GM12873 (cell line): ENCODE measurements around the gene CCDC92.

ENCODE experiments used
- TF ChIP-seq, protein P1 (sequence below): IDR thresholded peaks from 2 replicates; pipeline ENCODE4 v1.5.1; 2012; ENCODE audit warnings: low read depth, mild to moderate bottlenecking, moderate library complexity, low read length, control low read depth; ENCODE audit not compliant: insufficient read depth; ENCODE audit errors: missing control alignments

Gene CCDC92

DNA sequence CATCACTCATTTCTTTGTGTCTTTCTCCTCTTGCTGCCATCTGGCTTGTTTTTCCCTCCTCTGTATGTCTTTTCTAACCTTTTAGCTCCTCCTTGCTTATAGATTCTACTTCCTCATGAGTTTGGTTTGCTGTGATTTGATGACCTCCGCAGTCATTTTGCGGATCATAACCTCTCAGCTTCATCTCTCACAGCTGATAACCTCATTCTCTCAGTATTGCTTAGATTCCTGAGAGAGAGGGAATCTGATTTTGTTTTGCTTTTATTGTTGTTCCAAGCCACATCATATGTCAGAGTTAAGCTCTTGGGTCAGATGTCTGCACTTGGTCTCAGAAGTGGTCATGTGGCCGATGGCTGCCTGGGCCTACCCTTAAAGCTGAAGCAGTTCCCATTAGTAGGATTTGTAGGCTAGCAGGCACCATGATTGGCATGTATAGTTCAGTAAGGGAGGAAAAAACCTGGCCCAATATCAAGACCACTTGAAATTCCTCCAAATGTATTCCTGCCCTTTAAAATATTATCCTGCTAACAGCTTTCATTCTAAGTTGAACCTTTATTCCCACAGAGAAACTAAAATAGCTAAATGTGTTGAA lies 13.8 kb upstream of the CCDC92 start:
- TF ChIP-seq, protein P1, sequence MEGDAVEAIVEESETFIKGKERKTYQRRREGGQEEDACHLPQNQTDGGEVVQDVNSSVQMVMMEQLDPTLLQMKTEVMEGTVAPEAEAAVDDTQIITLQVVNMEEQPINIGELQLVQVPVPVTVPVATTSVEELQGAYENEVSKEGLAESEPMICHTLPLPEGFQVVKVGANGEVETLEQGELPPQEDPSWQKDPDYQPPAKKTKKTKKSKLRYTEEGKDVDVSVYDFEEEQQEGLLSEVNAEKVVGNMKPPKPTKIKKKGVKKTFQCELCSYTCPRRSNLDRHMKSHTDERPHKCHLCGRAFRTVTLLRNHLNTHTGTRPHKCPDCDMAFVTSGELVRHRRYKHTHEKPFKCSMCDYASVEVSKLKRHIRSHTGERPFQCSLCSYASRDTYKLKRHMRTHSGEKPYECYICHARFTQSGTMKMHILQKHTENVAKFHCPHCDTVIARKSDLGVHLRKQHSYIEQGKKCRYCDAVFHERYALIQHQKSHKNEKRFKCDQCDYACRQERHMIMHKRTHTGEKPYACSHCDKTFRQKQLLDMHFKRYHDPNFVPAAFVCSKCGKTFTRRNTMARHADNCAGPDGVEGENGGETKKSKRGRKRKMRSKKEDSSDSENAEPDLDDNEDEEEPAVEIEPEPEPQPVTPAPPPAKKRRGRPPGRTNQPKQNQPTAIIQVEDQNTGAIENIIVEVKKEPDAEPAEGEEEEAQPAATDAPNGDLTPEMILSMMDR, result no peak

DNA sequence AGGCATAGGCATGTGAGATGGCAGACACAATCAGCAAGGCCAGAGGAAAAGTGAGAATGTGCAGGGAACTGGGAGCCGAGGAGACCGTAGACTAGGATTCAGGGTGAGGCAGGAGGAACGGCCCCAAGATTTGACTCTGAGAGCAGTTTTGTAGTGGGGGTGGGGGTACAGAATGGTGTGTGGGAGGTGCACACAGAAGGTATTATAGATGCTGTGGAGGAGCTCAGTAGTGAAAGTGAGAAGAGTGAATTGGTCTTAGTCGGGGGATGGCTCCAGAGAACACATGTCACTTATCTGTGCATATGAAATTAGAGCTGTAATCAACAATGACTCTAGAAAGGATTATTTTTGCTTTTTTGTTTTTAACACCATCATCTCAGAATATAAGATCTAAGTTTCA lies 12.3 kb upstream of the CCDC92 start:
- TF ChIP-seq, protein P1, result no peak

DNA sequence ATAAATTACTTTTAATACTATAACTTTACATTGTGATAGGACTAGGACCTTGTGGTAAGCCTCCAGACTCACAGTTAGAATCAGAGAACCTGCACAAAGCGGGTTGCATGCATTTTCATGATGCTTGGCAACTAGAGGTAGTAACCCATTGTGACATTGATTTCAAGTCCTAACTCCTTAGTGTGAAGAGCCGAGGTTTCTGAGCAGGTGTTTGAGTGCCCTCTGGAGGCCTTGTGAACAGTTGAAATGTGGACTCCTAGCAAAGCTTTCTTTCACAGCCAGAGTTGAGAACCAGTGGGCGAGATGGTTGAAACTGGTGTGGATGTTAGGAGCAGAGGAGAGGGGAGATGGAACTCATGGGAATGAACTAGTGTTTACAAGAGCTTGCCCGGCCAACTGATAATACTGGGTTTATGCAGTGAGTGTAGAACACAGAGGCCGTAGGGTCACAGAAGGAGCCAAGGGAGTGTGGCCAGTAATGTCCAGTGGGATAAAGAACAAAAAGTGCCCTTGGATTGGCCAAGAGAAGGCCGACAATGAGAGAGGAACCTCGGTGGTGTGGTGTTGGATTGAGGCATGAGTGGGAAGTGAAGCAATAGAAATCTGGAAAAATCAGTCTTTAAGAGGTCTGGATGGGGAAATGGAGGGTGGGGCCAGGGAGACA lies 11.3 kb upstream of the CCDC92 start:
- TF ChIP-seq, protein P1, result peak; percentile 80

DNA sequence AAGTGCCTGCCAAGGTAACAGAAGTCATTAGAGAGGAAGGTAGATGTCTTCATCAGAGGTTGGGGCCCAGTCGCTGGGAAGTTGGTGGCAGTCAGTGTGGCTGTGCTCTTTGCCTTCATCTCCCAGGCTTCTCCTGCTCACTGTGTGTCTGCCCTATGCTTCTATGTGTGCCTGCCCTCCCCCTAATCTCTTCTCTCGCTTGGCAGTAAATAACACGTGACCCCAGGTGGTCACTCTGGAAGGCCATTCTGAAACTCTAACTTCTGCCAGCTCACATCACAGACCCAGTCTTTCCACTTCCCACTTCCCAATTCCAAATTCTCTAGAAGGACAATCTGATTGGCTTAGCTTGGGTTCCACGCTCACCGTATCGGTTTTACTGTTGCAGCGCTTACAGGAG lies 9.6 kb upstream of the CCDC92 start:
- TF ChIP-seq, protein P1, result no peak

DNA sequence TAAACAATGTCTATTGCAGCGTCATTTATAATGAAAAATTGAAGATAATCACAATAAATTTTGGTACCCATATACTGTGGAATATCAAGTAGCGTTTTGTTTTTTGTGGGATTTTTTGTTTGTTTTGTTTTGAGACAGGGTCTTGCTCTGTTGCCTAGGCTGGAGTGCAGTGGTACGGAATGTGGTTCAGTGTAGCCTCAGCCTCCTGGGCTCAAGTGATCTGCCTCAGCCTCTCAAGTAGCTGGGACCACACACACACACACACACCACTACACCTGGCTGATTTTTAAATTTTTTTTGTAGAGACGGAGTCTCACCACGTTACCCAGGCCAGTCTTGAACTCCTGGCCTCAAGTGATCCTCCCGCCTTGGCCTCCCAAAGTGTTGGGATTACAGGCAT lies 6.9 kb upstream of the CCDC92 start:
- TF ChIP-seq, protein P1, result no peak

DNA sequence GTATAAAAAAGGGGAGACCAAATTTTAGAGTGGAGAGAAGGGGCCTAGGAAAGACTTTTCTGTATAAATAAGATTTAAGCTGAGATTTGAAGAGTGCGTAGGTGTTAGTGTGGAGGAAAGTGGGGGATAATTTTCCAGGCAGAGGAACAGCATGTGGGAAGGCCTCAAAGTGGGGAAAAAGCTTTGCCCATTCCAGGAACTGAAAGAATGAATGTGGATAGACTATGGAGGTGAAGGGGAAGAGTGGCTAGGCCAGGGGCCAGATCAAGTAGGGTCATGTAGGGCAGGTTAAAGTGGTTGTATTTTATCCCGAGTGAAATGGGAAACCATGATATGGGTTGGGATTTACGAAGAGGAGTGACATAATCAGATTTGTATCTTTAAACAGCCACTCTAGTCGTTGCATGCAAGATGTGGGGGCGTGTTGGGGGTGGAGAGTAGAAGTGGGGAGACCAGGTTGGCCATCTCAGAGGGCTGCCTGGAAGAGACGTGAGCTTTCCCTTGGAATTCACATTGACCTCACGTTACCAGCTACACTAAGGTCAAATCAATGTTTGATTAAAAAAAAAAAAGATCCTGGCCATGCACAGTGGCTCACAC lies 3.7 kb upstream of the CCDC92 start:
- TF ChIP-seq, protein P1, result no peak

DNA sequence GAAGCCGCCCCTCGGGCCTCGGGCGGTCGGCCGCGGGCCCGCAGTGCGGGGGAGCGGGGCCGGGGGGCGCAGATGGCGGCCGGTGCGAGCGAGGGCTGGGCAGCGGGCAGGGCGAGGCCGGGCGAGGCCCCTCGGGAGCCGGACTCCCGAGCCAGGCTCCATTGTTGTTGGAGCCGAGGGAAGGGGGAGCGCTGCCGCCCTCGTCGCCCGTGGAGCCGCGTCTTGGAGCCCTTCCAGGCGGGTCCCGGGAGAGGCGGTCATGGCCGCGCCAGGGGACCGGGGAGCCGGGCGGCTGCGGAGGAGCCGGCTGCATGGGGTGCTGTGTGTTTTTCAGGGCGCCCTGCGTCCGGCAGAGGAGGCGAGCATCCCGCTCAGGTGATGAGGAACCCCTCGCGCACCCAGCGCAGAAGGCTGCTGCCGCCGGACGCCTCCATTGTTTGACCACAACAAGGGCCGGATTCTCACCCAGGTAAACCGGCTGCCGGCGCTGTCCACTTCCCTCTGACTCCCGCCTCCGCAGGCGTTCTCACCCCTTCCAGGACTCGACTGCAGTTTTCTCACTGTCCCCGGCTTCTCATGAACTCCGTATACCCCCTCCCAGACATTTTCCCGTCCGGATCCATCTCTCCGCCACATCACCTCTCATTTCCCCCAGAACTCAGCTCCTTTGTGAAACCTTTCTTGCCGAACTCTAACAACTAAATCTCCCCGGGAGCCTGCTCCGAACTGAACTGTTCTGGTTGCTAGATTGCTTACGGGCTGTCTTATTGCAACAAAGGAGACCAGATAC lies 1.1 kb upstream of the CCDC92 start:
- TF ChIP-seq, protein P1, result no peak
